ENCODE data around the gene SSNA1.

DNA sequence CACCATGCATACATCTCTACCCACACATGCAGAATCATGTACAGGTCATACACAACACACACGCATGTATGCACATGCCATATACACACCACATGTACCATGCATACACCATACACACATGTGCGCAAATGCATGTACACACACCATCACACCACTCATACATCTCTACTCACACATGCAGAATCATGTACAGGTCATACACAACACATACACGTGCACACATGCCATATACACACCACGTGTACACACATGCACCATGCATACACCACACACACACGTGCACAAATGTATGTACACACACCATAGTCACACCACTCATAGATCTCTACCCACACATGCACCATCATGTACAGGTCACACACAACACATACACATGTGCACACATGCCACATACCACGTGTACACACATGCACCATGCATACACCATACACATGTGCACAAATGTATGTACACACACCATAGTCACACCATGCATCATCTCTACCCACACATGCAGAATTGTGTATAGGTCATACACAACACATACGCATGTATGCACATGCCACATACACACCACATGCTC, 35.6 kb upstream of the SSNA1 start:
- TF ChIP-seq, protein P1, sequence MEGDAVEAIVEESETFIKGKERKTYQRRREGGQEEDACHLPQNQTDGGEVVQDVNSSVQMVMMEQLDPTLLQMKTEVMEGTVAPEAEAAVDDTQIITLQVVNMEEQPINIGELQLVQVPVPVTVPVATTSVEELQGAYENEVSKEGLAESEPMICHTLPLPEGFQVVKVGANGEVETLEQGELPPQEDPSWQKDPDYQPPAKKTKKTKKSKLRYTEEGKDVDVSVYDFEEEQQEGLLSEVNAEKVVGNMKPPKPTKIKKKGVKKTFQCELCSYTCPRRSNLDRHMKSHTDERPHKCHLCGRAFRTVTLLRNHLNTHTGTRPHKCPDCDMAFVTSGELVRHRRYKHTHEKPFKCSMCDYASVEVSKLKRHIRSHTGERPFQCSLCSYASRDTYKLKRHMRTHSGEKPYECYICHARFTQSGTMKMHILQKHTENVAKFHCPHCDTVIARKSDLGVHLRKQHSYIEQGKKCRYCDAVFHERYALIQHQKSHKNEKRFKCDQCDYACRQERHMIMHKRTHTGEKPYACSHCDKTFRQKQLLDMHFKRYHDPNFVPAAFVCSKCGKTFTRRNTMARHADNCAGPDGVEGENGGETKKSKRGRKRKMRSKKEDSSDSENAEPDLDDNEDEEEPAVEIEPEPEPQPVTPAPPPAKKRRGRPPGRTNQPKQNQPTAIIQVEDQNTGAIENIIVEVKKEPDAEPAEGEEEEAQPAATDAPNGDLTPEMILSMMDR (IDR thresholded peaks at IDR 0.05) = no peak
- TF ChIP-seq POLR2A (IDR thresholded peaks at IDR 0.05) = no peak
